OCI-LY3 (cell line): ENCODE results near the gene SCP2D1.

Source experiments
- EZH2phosphoT487 ChIP-seq: fragments of 200-600 bp; shearing (Covaris generic); IDR thresholded peaks from 2 replicates; pipeline ENCODE4 v1.6.1; 2018; ENCODE audit warnings: antibody characterized with exemption, mixed run types, low read depth
- TF ChIP-seq, protein P1 (sequence below): fragments of 200-600, 300-600 bp; sonication (generic); IDR thresholded peaks from 2 replicates; pipeline ENCODE4 v1.5.1; 2014; ENCODE audit warnings: antibody characterized with exemption, low read length, low read depth

DNA sequence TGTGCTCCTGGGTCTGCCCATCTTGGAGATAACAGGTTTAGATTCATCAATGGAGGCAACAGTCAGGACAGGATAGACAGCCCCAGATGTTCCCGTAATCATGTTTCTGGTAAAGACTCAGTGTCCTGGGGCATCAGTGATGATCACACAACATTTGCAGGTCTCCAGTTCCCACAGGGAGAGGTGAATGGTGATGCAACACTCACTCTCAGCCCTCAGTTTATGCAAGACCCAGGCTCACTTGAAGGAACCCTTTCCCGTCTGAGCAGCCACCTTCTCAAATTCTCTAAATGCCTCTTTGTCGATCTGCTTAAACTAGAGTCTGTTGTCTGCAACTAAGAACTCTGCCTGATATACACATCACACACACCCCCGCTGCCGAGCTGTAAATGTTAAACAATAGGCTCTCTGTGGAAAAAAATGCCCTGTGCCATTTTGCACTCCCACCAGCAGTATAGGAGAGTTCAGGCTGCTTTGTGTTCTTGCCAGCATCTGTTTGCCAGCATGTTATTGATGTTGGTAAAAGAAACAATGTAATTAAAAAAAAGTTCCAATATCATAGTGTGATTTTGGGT lies 30.1 kb upstream of the SCP2D1 start:
- TF ChIP-seq, protein P1, sequence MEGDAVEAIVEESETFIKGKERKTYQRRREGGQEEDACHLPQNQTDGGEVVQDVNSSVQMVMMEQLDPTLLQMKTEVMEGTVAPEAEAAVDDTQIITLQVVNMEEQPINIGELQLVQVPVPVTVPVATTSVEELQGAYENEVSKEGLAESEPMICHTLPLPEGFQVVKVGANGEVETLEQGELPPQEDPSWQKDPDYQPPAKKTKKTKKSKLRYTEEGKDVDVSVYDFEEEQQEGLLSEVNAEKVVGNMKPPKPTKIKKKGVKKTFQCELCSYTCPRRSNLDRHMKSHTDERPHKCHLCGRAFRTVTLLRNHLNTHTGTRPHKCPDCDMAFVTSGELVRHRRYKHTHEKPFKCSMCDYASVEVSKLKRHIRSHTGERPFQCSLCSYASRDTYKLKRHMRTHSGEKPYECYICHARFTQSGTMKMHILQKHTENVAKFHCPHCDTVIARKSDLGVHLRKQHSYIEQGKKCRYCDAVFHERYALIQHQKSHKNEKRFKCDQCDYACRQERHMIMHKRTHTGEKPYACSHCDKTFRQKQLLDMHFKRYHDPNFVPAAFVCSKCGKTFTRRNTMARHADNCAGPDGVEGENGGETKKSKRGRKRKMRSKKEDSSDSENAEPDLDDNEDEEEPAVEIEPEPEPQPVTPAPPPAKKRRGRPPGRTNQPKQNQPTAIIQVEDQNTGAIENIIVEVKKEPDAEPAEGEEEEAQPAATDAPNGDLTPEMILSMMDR: no peak
- no peak for TF ChIP-seq EZH2phosphoT487
